Measurements from ENCODE around the gene CFAP77.

The CFAP77 gene

DNA sequence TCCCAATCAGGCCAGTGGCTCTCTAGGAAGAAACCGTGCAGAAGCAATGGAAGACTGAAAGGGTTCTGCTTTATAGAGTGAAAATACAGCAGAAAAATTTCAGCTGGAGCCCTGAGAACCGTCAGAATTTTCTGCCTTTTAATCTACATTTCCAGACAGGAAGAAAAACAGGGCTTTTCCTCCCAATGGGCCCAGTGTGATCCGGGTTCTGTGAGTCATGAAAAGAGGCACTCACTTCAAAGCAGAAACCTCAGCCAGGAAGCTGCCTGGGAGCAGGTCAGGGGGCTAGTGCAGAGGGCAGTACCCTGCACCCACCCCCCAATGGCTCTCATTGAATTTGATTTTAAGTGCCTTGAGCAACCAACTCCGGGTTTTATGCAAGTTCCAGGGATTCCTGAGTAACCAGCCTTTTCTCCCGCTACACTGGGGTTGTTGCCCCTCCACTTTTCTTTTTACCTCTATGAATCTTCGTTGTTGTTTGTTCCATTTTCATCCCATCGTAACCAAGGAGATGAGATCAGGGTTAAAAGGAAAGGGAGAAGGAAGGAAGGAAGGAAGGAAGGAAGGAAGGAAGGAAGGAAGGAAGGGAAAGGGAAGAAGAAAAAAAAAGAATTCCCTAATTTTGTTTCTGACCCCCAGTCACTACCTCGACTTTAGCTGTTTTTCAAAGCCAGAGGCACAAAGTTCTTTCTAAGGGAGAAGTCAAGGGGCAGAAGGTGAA, 173.7 kb downstream of the CFAP77 start:
- H3K9ac ChIP-seq = no peak overlapping the region
- H3K79me2 ChIP-seq (ENCODE audit: insufficient read depth, low read depth) = no peaks in the 10 kb centered on the region
- H3K27ac ChIP-seq = no peak overlapping the region
- no peak overlapping the region for H3K4me3 ChIP-seq (IDR thresholded peaks at IDR 0.05; ENCODE audit: insufficient read depth, low read depth, low read length)
- no peaks in the 10 kb centered on the region for H3K36me3 ChIP-seq (ENCODE audit: insufficient read depth)
- TF ChIP-seq, protein P1, sequence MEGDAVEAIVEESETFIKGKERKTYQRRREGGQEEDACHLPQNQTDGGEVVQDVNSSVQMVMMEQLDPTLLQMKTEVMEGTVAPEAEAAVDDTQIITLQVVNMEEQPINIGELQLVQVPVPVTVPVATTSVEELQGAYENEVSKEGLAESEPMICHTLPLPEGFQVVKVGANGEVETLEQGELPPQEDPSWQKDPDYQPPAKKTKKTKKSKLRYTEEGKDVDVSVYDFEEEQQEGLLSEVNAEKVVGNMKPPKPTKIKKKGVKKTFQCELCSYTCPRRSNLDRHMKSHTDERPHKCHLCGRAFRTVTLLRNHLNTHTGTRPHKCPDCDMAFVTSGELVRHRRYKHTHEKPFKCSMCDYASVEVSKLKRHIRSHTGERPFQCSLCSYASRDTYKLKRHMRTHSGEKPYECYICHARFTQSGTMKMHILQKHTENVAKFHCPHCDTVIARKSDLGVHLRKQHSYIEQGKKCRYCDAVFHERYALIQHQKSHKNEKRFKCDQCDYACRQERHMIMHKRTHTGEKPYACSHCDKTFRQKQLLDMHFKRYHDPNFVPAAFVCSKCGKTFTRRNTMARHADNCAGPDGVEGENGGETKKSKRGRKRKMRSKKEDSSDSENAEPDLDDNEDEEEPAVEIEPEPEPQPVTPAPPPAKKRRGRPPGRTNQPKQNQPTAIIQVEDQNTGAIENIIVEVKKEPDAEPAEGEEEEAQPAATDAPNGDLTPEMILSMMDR (conservative IDR thresholded peaks at IDR 0.05; ENCODE audit: low read depth, low read length) = no peak
- no peaks in the 10 kb centered on the region for H3K4me1 ChIP-seq (ENCODE audit: low read depth, poor library complexity, severe bottlenecking)
- H4K20me1 ChIP-seq (ENCODE audit: insufficient read depth) = no peaks in the 10 kb centered on the region
- H3K27me3 ChIP-seq (ENCODE audit: insufficient read depth, low read depth) = peaks cover 7% of the 10 kb centered on the region; the same call in 1 of the 2 replicates
- H2AFZ ChIP-seq (ENCODE audit: low read depth) = no peak overlapping the region
- H3K4me2 ChIP-seq = no peak overlapping the region

DNA sequence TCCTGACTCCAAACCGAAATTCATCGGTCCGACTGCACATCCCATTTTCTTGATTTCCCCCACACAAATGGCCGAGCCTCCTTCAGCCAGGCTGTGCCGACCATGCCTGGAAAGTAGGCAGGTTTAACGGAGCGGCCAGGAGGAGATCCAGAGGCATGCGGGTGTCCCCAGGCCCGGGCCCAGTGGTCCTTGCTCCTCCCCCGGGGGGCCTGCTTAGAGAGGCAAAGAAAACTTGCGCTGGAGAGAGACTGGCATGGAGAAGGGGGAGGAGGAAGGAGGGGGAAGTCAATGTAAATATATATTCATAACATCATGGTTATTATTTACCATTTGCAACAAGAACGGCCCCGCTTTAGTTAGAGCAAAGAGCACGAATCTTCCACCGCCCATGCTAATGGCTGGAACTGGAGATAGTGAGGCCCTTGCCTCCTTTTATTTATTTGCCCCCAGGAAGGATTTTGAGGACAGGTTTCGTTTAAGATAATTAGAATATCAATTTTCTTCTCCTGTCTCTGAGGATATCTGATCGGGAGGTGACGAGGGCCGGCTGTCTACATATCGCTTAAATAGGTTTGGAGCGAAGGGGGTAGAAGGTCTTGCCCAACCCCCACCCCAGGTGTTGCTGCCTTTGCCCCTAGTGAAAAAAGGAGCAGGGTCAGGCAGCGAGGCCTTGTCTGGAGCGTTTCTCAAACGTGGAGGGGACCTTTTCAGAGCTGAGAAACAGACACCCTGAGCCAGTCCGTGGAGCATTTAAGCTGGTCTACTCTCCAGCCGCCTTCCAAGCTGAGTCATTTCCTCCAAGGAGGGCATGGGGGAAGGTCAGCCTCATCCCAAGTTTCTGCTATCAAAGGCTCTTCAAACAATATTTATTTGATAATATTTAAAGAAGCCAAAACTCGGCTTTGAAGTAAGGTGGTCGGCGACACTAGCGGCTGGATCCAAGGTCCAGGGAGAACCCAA, 174.9 kb downstream of the CFAP77 start:
- no peak overlapping the region for H2AFZ ChIP-seq (ENCODE audit: low read depth)
- peaks cover 7% of the 10 kb centered on the region; the same call in 1 of the 2 replicates for H3K27me3 ChIP-seq (ENCODE audit: insufficient read depth, low read depth)
- H3K27ac ChIP-seq = no peak overlapping the region
- no peaks in the 10 kb centered on the region for H3K4me1 ChIP-seq (ENCODE audit: low read depth, poor library complexity, severe bottlenecking)
- H3K36me3 ChIP-seq (ENCODE audit: insufficient read depth) = no peaks in the 10 kb centered on the region
- no peaks in the 10 kb centered on the region for H3K79me2 ChIP-seq (ENCODE audit: insufficient read depth, low read depth)
- H3K4me2 ChIP-seq = no peak overlapping the region
- H4K20me1 ChIP-seq (ENCODE audit: insufficient read depth) = no peaks in the 10 kb centered on the region
- no peak overlapping the region for H3K9ac ChIP-seq
- no peak overlapping the region for H3K4me3 ChIP-seq (IDR thresholded peaks at IDR 0.05; ENCODE audit: insufficient read depth, low read depth, low read length)
- TF ChIP-seq, protein P1 (conservative IDR thresholded peaks at IDR 0.05; ENCODE audit: low read depth, low read length) = no peak

DNA sequence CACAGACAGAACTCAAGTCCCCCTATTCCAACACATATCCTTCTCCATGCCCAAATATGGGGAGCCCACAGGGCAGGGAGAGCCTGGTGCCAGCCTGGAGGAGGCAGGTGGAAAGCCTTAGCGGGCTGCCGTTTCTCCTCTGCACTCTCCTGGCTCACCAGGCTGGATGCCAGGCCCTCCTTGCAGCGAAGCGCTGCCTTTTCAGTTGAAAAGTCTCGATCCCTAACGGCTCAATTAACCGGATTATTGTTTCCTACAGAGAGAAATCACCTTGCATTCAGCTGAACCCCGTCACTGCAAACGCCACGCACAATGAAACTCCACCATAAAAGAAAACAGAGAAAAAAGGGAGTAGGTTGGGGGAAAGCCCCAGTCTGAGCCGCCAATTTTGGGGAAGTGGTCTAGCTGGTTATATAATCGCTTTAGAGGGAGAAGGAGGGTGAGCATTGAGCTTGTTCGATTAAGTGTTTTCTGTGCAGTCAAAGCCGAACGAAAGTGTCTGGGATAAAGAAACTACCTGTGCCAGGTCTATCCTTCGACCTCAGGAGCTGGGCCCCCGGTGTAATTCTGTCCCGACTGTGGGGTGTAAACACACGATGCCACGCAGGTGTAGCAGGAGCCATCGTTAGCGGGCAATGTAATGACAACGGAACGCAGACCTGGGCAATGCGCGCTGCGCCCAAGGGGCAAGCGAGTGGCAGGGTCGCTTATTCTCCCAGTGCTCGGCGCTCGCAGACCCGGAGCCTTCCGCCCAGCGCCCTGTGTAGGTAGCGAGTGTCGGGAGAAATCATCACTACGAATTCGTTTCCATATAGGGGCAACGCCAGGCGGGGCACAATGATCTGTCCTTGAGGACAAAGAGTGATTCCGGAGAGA, 176.2 kb downstream of the CFAP77 start:
- Histone ChIP-seq H4K20me1 (ENCODE audit: insufficient read depth) (no peaks in the 10 kb centered on the region), H2AFZ (ENCODE audit: low read depth) (no peak overlapping the region), H3K27me3 (ENCODE audit: insufficient read depth, low read depth) (peaks cover 2% of the 10 kb centered on the region; the same call in 1 of the 2 replicates)

More for the DNA sequence above, 176.2 kb downstream of the CFAP77 start:
- no peak overlapping the region for H3K27ac ChIP-seq
- H3K79me2 ChIP-seq (ENCODE audit: insufficient read depth, low read depth) = no peaks in the 10 kb centered on the region
- H3K36me3 ChIP-seq (ENCODE audit: insufficient read depth) = no peaks in the 10 kb centered on the region
- no peak overlapping the region for H3K4me2 ChIP-seq
- no peaks in the 10 kb centered on the region for H3K4me1 ChIP-seq (ENCODE audit: low read depth, poor library complexity, severe bottlenecking)
- H3K4me3 ChIP-seq (IDR thresholded peaks at IDR 0.05; ENCODE audit: insufficient read depth, low read depth, low read length) = no peak overlapping the region
- TF ChIP-seq, protein P1 (conservative IDR thresholded peaks at IDR 0.05; ENCODE audit: low read depth, low read length) = no peak
- no peak overlapping the region for H3K9ac ChIP-seq

Data from KMS-11 (cell line).